ENCODE measurements around the gene KLK10. TPM values are rescaled to one million over a fixed set of nuclear protein-coding genes. Genes with fewer than 3 reads are reported as not detected.

KLK10 gene
- total RNA-seq, 1 experiment from 2014 or later = not detected

GRCh38 chr19:51034704-51035103 is 15.2 kb upstream of the KLK10 start, which contains the start of gene KLK12:
Gene KLK12, minus strand, starts transcription at chr19:51035002. Its CDS starts 381 bp downstream, at chr19:51034621.
- Histone ChIP-seq H3K4me3 (ENCODE audit: low read depth in 2 of 2, low read length in 2 of 2) (no peak within 1 kb of the TSS), H3K27me3 (ENCODE audit: control insufficient read depth, insufficient read depth, low read length) (no peaks in the 10 kb centered on the region), H3K9me3 (ENCODE audit: control insufficient read depth, insufficient read depth, low read depth, low read length) (no peaks in the 10 kb centered on the region), H3K36me3 (ENCODE audit: control insufficient read depth, insufficient read depth, low read length) (no peaks in the 10 kb centered on the region), H3K27ac (ENCODE audit: low read length) (no peak within 1 kb of the TSS), H3K4me1 (ENCODE audit: control insufficient read depth, insufficient read depth, low read length) (no peaks in the 10 kb centered on the region)
- POLR2A ChIA-PET = interaction anchor here (0.6 kb wide), 1 partner anchor 16 kb away, joined by 11 read pairs; no protein-coding TSS in a partner anchor
- no peak for TF ChIP-seq REST (IDR thresholded peaks at IDR 0.05; ENCODE audit: insufficient read depth in 1 of 2, low read depth in 2 of 2, low read length in 1 of 2)
- no peak for TF ChIP-seq CTCF (IDR thresholded peaks at IDR 0.05)
- TF ChIP-seq SIN3A (IDR thresholded peaks at IDR 0.05; ENCODE audit: borderline replicate concordance, insufficient read depth, low read depth, low read length) = no peak
- TF ChIP-seq TCF7L2 (IDR thresholded peaks at IDR 0.05; ENCODE audit: low read depth, low read length) = no peak
- in situ Hi-C loops (cut with HindIII; ENCODE audit: low pct_unique_long_range_greater_than_20kb, low sequenced_read_pairs) = no loop called here
- CTCF ChIA-PET = no interaction called here
- ATAC-seq (no peak), DNase-seq (ENCODE audit: low read depth, low spot score) (no peak)
- intact Hi-C loops (cut with micrococcal nuclease; ENCODE audit: unreplicated experiment) = no loop called here
- BruUV-seq (replicated peaks) = no TSS peak

- H3K4me1 ChIP-seq (ENCODE audit: control insufficient read depth, insufficient read depth, low read length) = no peaks in the 10 kb centered on the region
- in situ Hi-C loops (cut with HindIII; ENCODE audit: low pct_unique_long_range_greater_than_20kb, low sequenced_read_pairs) (no loop called here), intact Hi-C loops (cut with micrococcal nuclease; ENCODE audit: unreplicated experiment) (no loop called here)
- H3K9me3 ChIP-seq (ENCODE audit: control insufficient read depth, insufficient read depth, low read depth, low read length) = no peaks in the 10 kb centered on the region
- H3K27me3 ChIP-seq (ENCODE audit: control insufficient read depth, insufficient read depth, low read length) = no peaks in the 10 kb centered on the region
- DNase-seq (ENCODE audit: low read depth, low spot score) (no peak), ATAC-seq (no peak)
- H3K27ac ChIP-seq (ENCODE audit: low read length) = no peak overlapping the region
- H3K36me3 ChIP-seq (ENCODE audit: control insufficient read depth, insufficient read depth, low read length) = no peaks in the 10 kb centered on the region
- BruUV-seq (replicated peaks) = no TSS peak
- CTCF ChIA-PET = no interaction called here
- TF ChIP-seq REST (IDR thresholded peaks at IDR 0.05; ENCODE audit: insufficient read depth in 1 of 2, low read depth in 2 of 2, low read length in 1 of 2) = no peak
- no peak for TF ChIP-seq POLR2AphosphoS5 (IDR thresholded peaks at IDR 0.05; ENCODE audit: low read depth, low read length)
- no peak for TF ChIP-seq TCF7L2 (IDR thresholded peaks at IDR 0.05; ENCODE audit: low read depth, low read length)
- TF ChIP-seq SIN3A (IDR thresholded peaks at IDR 0.05; ENCODE audit: borderline replicate concordance, insufficient read depth, low read depth, low read length) = no peak
- no peak for TF ChIP-seq CTCF (IDR thresholded peaks at IDR 0.05)
- no peak overlapping the region for H3K4me3 ChIP-seq (ENCODE audit: low read depth in 2 of 2, low read length in 2 of 2)
- POLR2A ChIA-PET = no interaction called here
Observed at GRCh38 chr19:51031880-51032225, 12.3 kb upstream of the KLK10 start.

Measured in Panc1 (cell line).